ENCODE results near the gene TSHR.
"Not testable (repeated sequence)": the region's sequence is repeated elsewhere in the genome, so short reads cannot be mapped to it uniquely, and the experiment has no call there.

The TSHR gene

GRCh38 chr14:80996049-80996901 is 40.9 kb downstream of the TSHR start:
- Histone ChIP-seq H3K9ac (ENCODE audit: low read depth, low read length) (no peak overlapping the region), H3K27ac (ENCODE audit: low read depth, low read length) (no peak overlapping the region)

GRCh38 chr14:81001447-81001846 is 46.0 kb downstream of the TSHR start:
- H3K9me3 ChIP-seq (ENCODE audit: control insufficient read depth, insufficient read depth, low read length): no peaks in the 10 kb centered on the region
- H3K4me3 ChIP-seq (ENCODE audit: low read depth, low read length): no peak overlapping the region
- H3K36me3 ChIP-seq (ENCODE audit: control insufficient read depth, insufficient read depth, low read length): no peaks in the 10 kb centered on the region
- no peak overlapping the region for H3K9ac ChIP-seq (ENCODE audit: low read depth, low read length)
- H3K27ac ChIP-seq (ENCODE audit: low read depth, low read length): no peak overlapping the region
- H3K27me3 ChIP-seq (ENCODE audit: control insufficient read depth, insufficient read depth, low read length): no peaks in the 10 kb centered on the region
- no peaks in the 10 kb centered on the region for H3K4me1 ChIP-seq (ENCODE audit: control insufficient read depth, insufficient read depth, low read length)

More at GRCh38 chr14:80996049-80996901, 40.9 kb downstream of the TSHR start:
- H3K9me3 ChIP-seq (ENCODE audit: control insufficient read depth, insufficient read depth, low read length): no peaks in the 10 kb centered on the region
- no peak overlapping the region for H3K4me3 ChIP-seq (ENCODE audit: low read depth, low read length)
- H3K36me3 ChIP-seq (ENCODE audit: control insufficient read depth, insufficient read depth, low read length): no peaks in the 10 kb centered on the region
- H3K27me3 ChIP-seq (ENCODE audit: control insufficient read depth, insufficient read depth, low read length): no peaks in the 10 kb centered on the region
- no peaks in the 10 kb centered on the region for H3K4me1 ChIP-seq (ENCODE audit: control insufficient read depth, insufficient read depth, low read length)

- no peaks in the 10 kb centered on the region for H3K9me3 ChIP-seq (ENCODE audit: control insufficient read depth, insufficient read depth, low read length)
- no peaks in the 10 kb centered on the region for H3K27me3 ChIP-seq (ENCODE audit: control insufficient read depth, insufficient read depth, low read length)
- H3K27ac ChIP-seq (ENCODE audit: low read depth, low read length): no peak overlapping the region
- no peaks in the 10 kb centered on the region for H3K36me3 ChIP-seq (ENCODE audit: control insufficient read depth, insufficient read depth, low read length)
- no peak overlapping the region for H3K4me3 ChIP-seq (ENCODE audit: low read depth, low read length)
- no peak overlapping the region for H3K9ac ChIP-seq (ENCODE audit: low read depth, low read length)
- no peaks in the 10 kb centered on the region for H3K4me1 ChIP-seq (ENCODE audit: control insufficient read depth, insufficient read depth, low read length)
Measured at GRCh38 chr14:81004575-81004974, 49.2 kb downstream of the TSHR start.

GRCh38 chr14:81005540-81006228 is 50.3 kb downstream of the TSHR start:
- Histone ChIP-seq H3K4me3 (ENCODE audit: low read depth, low read length) (no peak overlapping the region), H3K27ac (ENCODE audit: low read depth, low read length) (no peak overlapping the region)

GRCh38 chr14:81006266-81006665 is 50.8 kb downstream of the TSHR start:
- Histone ChIP-seq H3K4me1 (ENCODE audit: control insufficient read depth, insufficient read depth, low read length) (no peaks in the 10 kb centered on the region), H3K9ac (ENCODE audit: low read depth, low read length) (no peak overlapping the region)

More at GRCh38 chr14:81005540-81006228, 50.3 kb downstream of the TSHR start:
- no peaks in the 10 kb centered on the region for H3K36me3 ChIP-seq (ENCODE audit: control insufficient read depth, insufficient read depth, low read length)
- H3K9me3 ChIP-seq (ENCODE audit: control insufficient read depth, insufficient read depth, low read length): no peaks in the 10 kb centered on the region
- no peaks in the 10 kb centered on the region for H3K27me3 ChIP-seq (ENCODE audit: control insufficient read depth, insufficient read depth, low read length)
- no peak overlapping the region for H3K9ac ChIP-seq (ENCODE audit: low read depth, low read length)
- no peaks in the 10 kb centered on the region for H3K4me1 ChIP-seq (ENCODE audit: control insufficient read depth, insufficient read depth, low read length)

GRCh38 chr14:81007131-81007530 is 51.7 kb downstream of the TSHR start:
- H3K4me1 ChIP-seq (ENCODE audit: control insufficient read depth, insufficient read depth, low read length): no peaks in the 10 kb centered on the region
- H3K9ac ChIP-seq (ENCODE audit: low read depth, low read length): no peak overlapping the region
- no peaks in the 10 kb centered on the region for H3K27me3 ChIP-seq (ENCODE audit: control insufficient read depth, insufficient read depth, low read length)
- H3K27ac ChIP-seq (ENCODE audit: low read depth, low read length): no peak overlapping the region
- H3K9me3 ChIP-seq (ENCODE audit: control insufficient read depth, insufficient read depth, low read length): no peaks in the 10 kb centered on the region
- H3K36me3 ChIP-seq (ENCODE audit: control insufficient read depth, insufficient read depth, low read length): no peaks in the 10 kb centered on the region
- H3K4me3 ChIP-seq (ENCODE audit: low read depth, low read length): no peak overlapping the region

More at GRCh38 chr14:81006266-81006665, 50.8 kb downstream of the TSHR start:
- no peak overlapping the region for H3K27ac ChIP-seq (ENCODE audit: low read depth, low read length)
- H3K4me3 ChIP-seq (ENCODE audit: low read depth, low read length): no peak overlapping the region
- no peaks in the 10 kb centered on the region for H3K36me3 ChIP-seq (ENCODE audit: control insufficient read depth, insufficient read depth, low read length)
- no peaks in the 10 kb centered on the region for H3K9me3 ChIP-seq (ENCODE audit: control insufficient read depth, insufficient read depth, low read length)
- H3K27me3 ChIP-seq (ENCODE audit: control insufficient read depth, insufficient read depth, low read length): no peaks in the 10 kb centered on the region

- H3K9me3 ChIP-seq (ENCODE audit: control insufficient read depth, insufficient read depth, low read length): no peaks in the 10 kb centered on the region
Measured at GRCh38 chr14:81009346-81009745, 53.9 kb downstream of the TSHR start.

GRCh38 chr14:81018251-81018650 is 62.8 kb downstream of the TSHR start:
- H3K4me3 ChIP-seq (ENCODE audit: low read depth, low read length): no peak overlapping the region

More at GRCh38 chr14:81009346-81009745, 53.9 kb downstream of the TSHR start:
- Histone ChIP-seq H3K9ac (ENCODE audit: low read depth, low read length) (no peak overlapping the region), H3K27ac (ENCODE audit: low read depth, low read length) (no peak overlapping the region), H3K4me1 (ENCODE audit: control insufficient read depth, insufficient read depth, low read length) (no peaks in the 10 kb centered on the region), H3K4me3 (ENCODE audit: low read depth, low read length) (no peak overlapping the region), H3K27me3 (ENCODE audit: control insufficient read depth, insufficient read depth, low read length) (no peaks in the 10 kb centered on the region), H3K36me3 (ENCODE audit: control insufficient read depth, insufficient read depth, low read length) (no peaks in the 10 kb centered on the region)

GRCh38 chr14:81018684-81019083 is 63.3 kb downstream of the TSHR start:
- Histone ChIP-seq H3K36me3 (ENCODE audit: control insufficient read depth, insufficient read depth, low read length) (no peaks in the 10 kb centered on the region), H3K9me3 (ENCODE audit: control insufficient read depth, insufficient read depth, low read length) (no peaks in the 10 kb centered on the region), H3K4me1 (ENCODE audit: control insufficient read depth, insufficient read depth, low read length) (no peaks in the 10 kb centered on the region), H3K27ac (ENCODE audit: low read depth, low read length) (no peak overlapping the region), H3K9ac (ENCODE audit: low read depth, low read length) (no peak overlapping the region), H3K27me3 (ENCODE audit: control insufficient read depth, insufficient read depth, low read length) (no peaks in the 10 kb centered on the region), H3K4me3 (ENCODE audit: low read depth, low read length) (no peak overlapping the region)

More at GRCh38 chr14:81018251-81018650, 62.8 kb downstream of the TSHR start:
- H3K4me1 ChIP-seq (ENCODE audit: control insufficient read depth, insufficient read depth, low read length): no peaks in the 10 kb centered on the region
- no peaks in the 10 kb centered on the region for H3K27me3 ChIP-seq (ENCODE audit: control insufficient read depth, insufficient read depth, low read length)
- no peak overlapping the region for H3K27ac ChIP-seq (ENCODE audit: low read depth, low read length)
- H3K36me3 ChIP-seq (ENCODE audit: control insufficient read depth, insufficient read depth, low read length): no peaks in the 10 kb centered on the region
- H3K9ac ChIP-seq (ENCODE audit: low read depth, low read length): no peak overlapping the region
- H3K9me3 ChIP-seq (ENCODE audit: control insufficient read depth, insufficient read depth, low read length): no peaks in the 10 kb centered on the region

- not testable (repeated sequence) for H3K4me3 ChIP-seq (ENCODE audit: low read depth, low read length); H3K9me3 ChIP-seq (ENCODE audit: control insufficient read depth, insufficient read depth, low read length); H3K4me1 ChIP-seq (ENCODE audit: control insufficient read depth, insufficient read depth, low read length); H3K27ac ChIP-seq (ENCODE audit: low read depth, low read length); H3K27me3 ChIP-seq (ENCODE audit: control insufficient read depth, insufficient read depth, low read length); H3K36me3 ChIP-seq (ENCODE audit: control insufficient read depth, insufficient read depth, low read length); H3K9ac ChIP-seq (ENCODE audit: low read depth, low read length)
Measured at GRCh38 chr14:81019113-81019512, 63.7 kb downstream of the TSHR start.

- H3K4me3 ChIP-seq (ENCODE audit: low read depth, low read length): no peak overlapping the region
- H3K27me3 ChIP-seq (ENCODE audit: control insufficient read depth, insufficient read depth, low read length): no peaks in the 10 kb centered on the region
- H3K9ac ChIP-seq (ENCODE audit: low read depth, low read length): no peak overlapping the region
- H3K4me1 ChIP-seq (ENCODE audit: control insufficient read depth, insufficient read depth, low read length): no peaks in the 10 kb centered on the region
- H3K27ac ChIP-seq (ENCODE audit: low read depth, low read length): no peak overlapping the region
- no peaks in the 10 kb centered on the region for H3K9me3 ChIP-seq (ENCODE audit: control insufficient read depth, insufficient read depth, low read length)
- no peaks in the 10 kb centered on the region for H3K36me3 ChIP-seq (ENCODE audit: control insufficient read depth, insufficient read depth, low read length)
Measured at GRCh38 chr14:81023095-81023710, 67.8 kb downstream of the TSHR start.

Data from HUES48 (cell line).